GM12873 (cell line): Measurements from ENCODE around the gene CRYGS.

Source experiments
- TF ChIP-seq, protein P1 (sequence below): IDR thresholded peaks from 2 replicates; pipeline ENCODE4 v1.5.1; 2012; ENCODE audit warnings: low read depth, mild to moderate bottlenecking, moderate library complexity, low read length, control low read depth; ENCODE audit not compliant: insufficient read depth; ENCODE audit errors: missing control alignments

Gene CRYGS

DNA sequence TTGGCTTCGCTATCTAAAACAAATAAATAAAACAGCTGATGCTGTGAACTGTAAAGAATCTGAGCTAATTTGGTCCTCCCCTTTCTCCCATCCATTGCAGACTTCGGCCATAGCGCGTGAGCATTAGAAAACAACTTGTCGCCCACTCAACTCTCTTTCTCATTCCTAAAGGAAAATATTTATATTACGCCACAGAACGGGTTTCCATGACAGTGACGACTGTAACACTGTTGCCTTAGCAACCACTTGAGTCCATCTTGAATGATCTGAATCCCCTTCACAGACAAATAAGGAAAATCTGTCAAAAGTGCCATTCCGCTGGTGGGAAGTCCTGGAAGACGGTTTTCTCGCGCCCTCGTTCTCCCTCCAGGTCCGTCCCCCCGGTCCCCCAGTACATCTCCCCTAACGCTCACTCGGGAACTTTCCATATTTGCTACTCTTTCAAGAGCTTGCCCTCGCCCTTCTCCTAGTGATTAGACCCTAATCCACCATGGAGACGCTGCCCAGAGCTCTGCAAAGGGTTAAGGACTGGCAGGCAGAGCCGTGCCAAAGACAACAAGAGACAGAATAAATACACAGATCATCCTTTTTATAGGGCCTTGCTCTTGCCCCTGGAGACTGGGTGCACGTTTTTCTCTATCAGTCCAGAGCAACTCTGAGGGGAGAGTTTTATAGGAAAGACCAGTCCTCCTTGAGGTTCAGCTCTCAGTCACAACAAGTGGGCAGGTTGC lies 50.5 kb downstream of the CRYGS start:
- TF ChIP-seq, protein P1, sequence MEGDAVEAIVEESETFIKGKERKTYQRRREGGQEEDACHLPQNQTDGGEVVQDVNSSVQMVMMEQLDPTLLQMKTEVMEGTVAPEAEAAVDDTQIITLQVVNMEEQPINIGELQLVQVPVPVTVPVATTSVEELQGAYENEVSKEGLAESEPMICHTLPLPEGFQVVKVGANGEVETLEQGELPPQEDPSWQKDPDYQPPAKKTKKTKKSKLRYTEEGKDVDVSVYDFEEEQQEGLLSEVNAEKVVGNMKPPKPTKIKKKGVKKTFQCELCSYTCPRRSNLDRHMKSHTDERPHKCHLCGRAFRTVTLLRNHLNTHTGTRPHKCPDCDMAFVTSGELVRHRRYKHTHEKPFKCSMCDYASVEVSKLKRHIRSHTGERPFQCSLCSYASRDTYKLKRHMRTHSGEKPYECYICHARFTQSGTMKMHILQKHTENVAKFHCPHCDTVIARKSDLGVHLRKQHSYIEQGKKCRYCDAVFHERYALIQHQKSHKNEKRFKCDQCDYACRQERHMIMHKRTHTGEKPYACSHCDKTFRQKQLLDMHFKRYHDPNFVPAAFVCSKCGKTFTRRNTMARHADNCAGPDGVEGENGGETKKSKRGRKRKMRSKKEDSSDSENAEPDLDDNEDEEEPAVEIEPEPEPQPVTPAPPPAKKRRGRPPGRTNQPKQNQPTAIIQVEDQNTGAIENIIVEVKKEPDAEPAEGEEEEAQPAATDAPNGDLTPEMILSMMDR = no peak

- TF ChIP-seq, protein P1 = no peak
Measured at GRCh38 chr3:186492385-186492984, 51.7 kb downstream of the CRYGS start.

DNA sequence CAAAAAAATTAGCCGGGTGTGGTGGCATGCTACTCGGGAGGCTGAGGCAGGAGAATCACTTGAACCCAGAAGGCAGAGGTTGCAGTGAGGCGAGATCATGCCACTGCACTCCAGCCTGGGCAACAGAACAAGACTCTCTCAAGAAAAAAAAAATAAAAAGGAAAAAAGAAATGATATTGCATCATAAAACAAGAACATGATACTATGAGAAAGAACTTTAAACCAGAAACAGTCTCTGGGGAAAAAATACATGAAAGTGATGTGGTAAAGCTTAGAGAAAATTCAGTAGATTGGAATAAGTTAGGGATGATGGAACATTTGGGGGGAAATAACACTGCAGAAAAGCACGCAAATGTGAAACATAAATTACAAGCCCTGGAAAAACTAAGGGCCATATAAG lies 54.7 kb downstream of the CRYGS start:
- TF ChIP-seq, protein P1 = no peak
